Kidney (tissue), 14 donors: ENCODE results near the gene SPAG4. TPM values are rescaled to one million over a fixed set of nuclear protein-coding genes. Genes with fewer than 3 reads are reported as not detected.

Experiments used
- DNase-seq, 5 donors: peaks; one replicate each; pipeline ENCODE4 v3.0.0-alpha.2; 2013 to 2020
- FAIRE-seq: peaks from 2 replicates; lab custom pipeline; 2012; peaks lifted over from hg19 to GRCh38; lab: Jason Lieb, UNC
- H3K27ac ChIP-seq, 2 donors: one replicate each; pipeline ENCODE4 v1.7.0; 2013; ENCODE audit warnings: low read depth in 2 of 2, low read length in 2 of 2, inconsistent platforms in 1 of 2
- H3K27me3 ChIP-seq: one replicate; pipeline ENCODE4 v1.7.1; 2013; ENCODE audit warnings: low read length, inconsistent platforms; ENCODE audit not compliant: control insufficient read depth, insufficient read depth
- H3K36me3 ChIP-seq, 3 donors: one replicate each; pipeline versions ENCODE4 v1.7.0 to v1.7.1; 2013; ENCODE audit warnings: low read length in 3 of 3, control low read depth in 1 of 3, inconsistent platforms in 1 of 3; ENCODE audit not compliant: insufficient read depth in 3 of 3, control insufficient read depth in 2 of 3
- H3K4me1 ChIP-seq, 3 donors: one replicate each; pipeline versions ENCODE4 v1.7.0 to v1.7.1; 2013; ENCODE audit warnings: low read length in 3 of 3, inconsistent platforms in 1 of 3, low read depth in 1 of 3; ENCODE audit not compliant: control insufficient read depth in 2 of 3, insufficient read depth in 2 of 3
- H3K4me3 ChIP-seq, 3 donors: one replicate each; pipeline versions ENCODE4 v1.7.0 to v1.8.1; 2013; ENCODE audit warnings: low read length in 3 of 3, control low read depth in 1 of 3, inconsistent platforms in 1 of 3
- H3K9ac ChIP-seq, 3 donors: one replicate each; pipeline versions ENCODE4 v1.7.0 to v1.7.1; 2013; ENCODE audit warnings: low read length in 3 of 3, control low read depth in 1 of 3, inconsistent platforms in 1 of 3
- H3K9me3 ChIP-seq, 3 donors: one replicate each; pipeline versions ENCODE4 v1.7.0 to v1.7.1; 2013; ENCODE audit warnings: low read length in 3 of 3, control low read depth in 1 of 3, inconsistent platforms in 1 of 3; ENCODE audit not compliant: control insufficient read depth in 2 of 3, insufficient read depth in 1 of 3
- intact Hi-C: fragments of 100-400 bp; cut with DNase I; formaldehyde crosslinking; loops from one replicate; pipeline ENCODE4 v1.11.1; 2022
- polyA plus RNA-seq: library from polyadenylated mRNA; stranded (reverse); fragments of 350-450 nt; fragmentation: Illumina TruSeq; extraction: RNeasy Lipid Tissue Mini Kit (QIAGEN cat#74804); gene quantifications from one replicate; pipeline ENCODE4 v1.2.3, GENCODE V29; 2014; ENCODE audit warnings: low read depth, low replicate concordance; ENCODE audit not compliant: insufficient read depth
- total RNA-seq: library from RNA; stranded (reverse); fragmentation: NEBNext Ultra II Directional; extraction: Animal tissue kit (Norgen Biotek cat#: 25700); gene quantifications from one replicate; pipeline ENCODE4 v1.2.1, GENCODE V29; 2021
- TF ChIP-seq, protein P1 (sequence below): IDR thresholded peaks from 3 replicates; pipeline ENCODE4 v1.5.1; 2012; ENCODE audit warnings: mild to moderate bottlenecking, moderate library complexity, borderline replicate concordance; ENCODE audit not compliant: insufficient read depth; ENCODE audit errors: extremely low read depth
- donor health status: control.
- donor health status: control.
- donor health status: control.
- donor health status: control.
- donor health status: control.
- donor health status: DM: yes; HTN: yes; CAD: no.
- donor health status: Normal renal cell carcinoma (clear cell type).

Gene SPAG4
- total and polyA plus RNA-seq, 2 donors from 2014 or later = 13.1 to 16.0 TPM

- intact Hi-C loops = no loop called here
- Histone ChIP-seq H3K4me3 (no peak overlapping the region), H3K27ac (no peak overlapping the region), H3K4me1 (peaks cover 0 to 18% (median 0%) of the 10 kb centered on the region in 3 donors), H3K9me3 (no peaks in the 10 kb centered on the region), H3K27me3 (no peaks in the 10 kb centered on the region), H3K9ac (no peak overlapping the region), H3K36me3 (peaks cover 4 to 12% (median 9%) of the 10 kb centered on the region in 3 donors)
- DNase-seq (peak in 1 of 5 donors; percentile 41), FAIRE-seq (no peak)
- TF ChIP-seq, protein P1, sequence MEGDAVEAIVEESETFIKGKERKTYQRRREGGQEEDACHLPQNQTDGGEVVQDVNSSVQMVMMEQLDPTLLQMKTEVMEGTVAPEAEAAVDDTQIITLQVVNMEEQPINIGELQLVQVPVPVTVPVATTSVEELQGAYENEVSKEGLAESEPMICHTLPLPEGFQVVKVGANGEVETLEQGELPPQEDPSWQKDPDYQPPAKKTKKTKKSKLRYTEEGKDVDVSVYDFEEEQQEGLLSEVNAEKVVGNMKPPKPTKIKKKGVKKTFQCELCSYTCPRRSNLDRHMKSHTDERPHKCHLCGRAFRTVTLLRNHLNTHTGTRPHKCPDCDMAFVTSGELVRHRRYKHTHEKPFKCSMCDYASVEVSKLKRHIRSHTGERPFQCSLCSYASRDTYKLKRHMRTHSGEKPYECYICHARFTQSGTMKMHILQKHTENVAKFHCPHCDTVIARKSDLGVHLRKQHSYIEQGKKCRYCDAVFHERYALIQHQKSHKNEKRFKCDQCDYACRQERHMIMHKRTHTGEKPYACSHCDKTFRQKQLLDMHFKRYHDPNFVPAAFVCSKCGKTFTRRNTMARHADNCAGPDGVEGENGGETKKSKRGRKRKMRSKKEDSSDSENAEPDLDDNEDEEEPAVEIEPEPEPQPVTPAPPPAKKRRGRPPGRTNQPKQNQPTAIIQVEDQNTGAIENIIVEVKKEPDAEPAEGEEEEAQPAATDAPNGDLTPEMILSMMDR = no peak
Observed at GRCh38 chr20:35620818-35621559, 5.4 kb downstream of the SPAG4 start.

- Histone ChIP-seq H3K36me3 (peaks cover 4 to 15% (median 13%) of the 10 kb centered on the region in 3 donors), H3K27me3 (no peaks in the 10 kb centered on the region), H3K4me1 (peaks cover 0 to 18% (median 0%) of the 10 kb centered on the region in 3 donors), H3K4me3 (no peak overlapping the region), H3K27ac (no peak overlapping the region), H3K9me3 (no peaks in the 10 kb centered on the region), H3K9ac (no peak overlapping the region)
- TF ChIP-seq, protein P1 = no peak
- no peak for DNase-seq
- no peak for FAIRE-seq
- intact Hi-C loops = no loop called here
Observed at GRCh38 chr20:35621560-35621946, 5.9 kb downstream of the SPAG4 start.

GRCh38 chr20:35625584-35626385 lies 10.2 kb downstream of the SPAG4 start:
- Histone ChIP-seq H3K9ac (no peak overlapping the region), H3K9me3 (no peaks in the 10 kb centered on the region), H3K27me3 (no peaks in the 10 kb centered on the region), H3K27ac (no peak overlapping the region), H3K36me3 (peaks cover 8 to 46% (median 37%) of the 10 kb centered on the region in 3 donors), H3K4me1 (no peaks in the 10 kb centered on the region), H3K4me3 (no peak overlapping the region)
- FAIRE-seq = no peak
- intact Hi-C loops = no loop called here
- TF ChIP-seq, protein P1 = no peak
- no peak for DNase-seq
